Measurements from ENCODE around the gene OSGEPL1.

DNA sequence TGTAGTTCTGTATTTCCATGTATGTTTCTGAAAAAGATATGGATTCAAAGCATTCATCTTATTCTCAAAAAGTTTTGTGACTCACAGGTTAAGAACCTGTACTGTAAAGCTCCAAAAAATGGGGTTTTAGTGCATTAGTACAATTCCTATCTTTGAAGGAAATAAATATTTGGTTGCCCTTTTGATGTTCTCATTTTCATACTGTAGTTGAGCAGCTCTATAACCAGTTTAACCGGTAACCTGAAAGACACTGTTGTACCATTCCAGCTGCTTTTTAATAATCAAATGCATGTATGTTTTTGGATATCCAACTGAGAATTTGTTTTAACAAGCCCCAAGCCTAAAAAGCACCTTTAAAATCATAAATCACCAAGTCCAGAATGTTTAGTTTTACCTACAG lies 9.6 kb upstream of the OSGEPL1 start:
- TF ChIP-seq, protein P1, sequence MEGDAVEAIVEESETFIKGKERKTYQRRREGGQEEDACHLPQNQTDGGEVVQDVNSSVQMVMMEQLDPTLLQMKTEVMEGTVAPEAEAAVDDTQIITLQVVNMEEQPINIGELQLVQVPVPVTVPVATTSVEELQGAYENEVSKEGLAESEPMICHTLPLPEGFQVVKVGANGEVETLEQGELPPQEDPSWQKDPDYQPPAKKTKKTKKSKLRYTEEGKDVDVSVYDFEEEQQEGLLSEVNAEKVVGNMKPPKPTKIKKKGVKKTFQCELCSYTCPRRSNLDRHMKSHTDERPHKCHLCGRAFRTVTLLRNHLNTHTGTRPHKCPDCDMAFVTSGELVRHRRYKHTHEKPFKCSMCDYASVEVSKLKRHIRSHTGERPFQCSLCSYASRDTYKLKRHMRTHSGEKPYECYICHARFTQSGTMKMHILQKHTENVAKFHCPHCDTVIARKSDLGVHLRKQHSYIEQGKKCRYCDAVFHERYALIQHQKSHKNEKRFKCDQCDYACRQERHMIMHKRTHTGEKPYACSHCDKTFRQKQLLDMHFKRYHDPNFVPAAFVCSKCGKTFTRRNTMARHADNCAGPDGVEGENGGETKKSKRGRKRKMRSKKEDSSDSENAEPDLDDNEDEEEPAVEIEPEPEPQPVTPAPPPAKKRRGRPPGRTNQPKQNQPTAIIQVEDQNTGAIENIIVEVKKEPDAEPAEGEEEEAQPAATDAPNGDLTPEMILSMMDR (conservative IDR thresholded peaks at IDR 0.05; ENCODE audit: low read length) = no peak
- TF ChIP-seq EZH2phosphoT487 (IDR thresholded peaks at IDR 0.05; ENCODE audit: borderline replicate concordance, low read depth, low read length) = no peak
